HEK293T (cell line): ENCODE measurements around the gene DLX4.

ENCODE experiments used
- ARNT ChIP-seq: fragments of 450-650 bp; IDR thresholded peaks from 2 replicates; pipeline ENCODE4 v1.6.1; 2017; ENCODE audit warnings: mild to moderate bottlenecking
- BHLHE40 ChIP-seq: fragments of 450-650 bp; IDR thresholded peaks from 2 replicates; pipeline ENCODE4 v1.6.1; 2016; ENCODE audit warnings: mild to moderate bottlenecking, moderate library complexity, borderline replicate concordance
- CTBP1 ChIP-seq: fragments of 450-650 bp; IDR thresholded peaks from 2 replicates; pipeline ENCODE4 v1.6.1; 2016; ENCODE audit warnings: borderline replicate concordance
- ELF4 ChIP-seq: fragments of 450-650 bp; IDR thresholded peaks from 2 replicates; pipeline ENCODE4 v1.6.1; 2017; ENCODE audit warnings: antibody characterized with exemption
- FOXA1 ChIP-seq: fragments of 450-650 bp; IDR thresholded peaks from 2 replicates; pipeline ENCODE4 v1.6.1; 2016; ENCODE audit warnings: mild to moderate bottlenecking
- FOXK2 ChIP-seq: fragments of 450-650 bp; IDR thresholded peaks from 2 replicates; pipeline ENCODE4 v1.6.1; 2016; ENCODE audit warnings: mild to moderate bottlenecking
- FOXM1 ChIP-seq: fragments of 450-650 bp; IDR thresholded peaks from 2 replicates; pipeline ENCODE4 v1.6.1; 2017; ENCODE audit warnings: mild to moderate bottlenecking, borderline replicate concordance
- LEF1 ChIP-seq: fragments of 450-650 bp; IDR thresholded peaks from 2 replicates; pipeline ENCODE4 v1.6.1; 2017; ENCODE audit warnings: mild to moderate bottlenecking, borderline replicate concordance
- PKNOX1 ChIP-seq: fragments of 450-650 bp; IDR thresholded peaks from 2 replicates; pipeline ENCODE4 v1.6.1; 2016
- SP1 ChIP-seq: fragments of 450-650 bp; IDR thresholded peaks from 2 replicates; pipeline ENCODE4 v1.6.1; 2017
- SUZ12 ChIP-seq: fragments of 450-650 bp; IDR thresholded peaks from 2 replicates; pipeline ENCODE4 v1.6.1; 2016; ENCODE audit warnings: mild to moderate bottlenecking
- TARDBP ChIP-seq: fragments of 450-650 bp; IDR thresholded peaks from 2 replicates; pipeline ENCODE4 v1.6.1; 2016
- ZNF384 ChIP-seq: fragments of 450-650 bp; IDR thresholded peaks from 2 replicates; pipeline ENCODE4 v1.6.1; 2016

DNA sequence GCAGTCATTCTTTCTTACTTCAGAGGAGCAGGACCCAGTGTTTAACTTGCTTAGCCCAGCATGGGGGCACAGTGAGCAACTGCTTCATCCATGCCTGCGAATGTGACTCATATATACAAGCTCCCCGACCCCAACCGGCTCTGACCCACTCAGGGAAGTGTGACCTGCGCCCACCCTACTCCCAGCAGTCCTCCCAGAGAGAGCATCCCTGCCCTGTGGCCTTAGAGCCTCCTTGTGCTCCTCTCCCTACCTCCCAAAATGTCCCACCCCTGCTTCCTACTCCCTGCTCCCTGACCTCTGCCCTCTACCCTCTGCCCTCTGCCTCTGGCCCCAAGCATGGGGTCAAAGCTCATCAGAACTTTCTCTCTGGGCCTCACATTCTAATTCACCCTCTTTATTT, 46.9 kb upstream of the DLX4 start:
- TF ChIP-seq LEF1 (no peak), FOXK2 (no peak), TARDBP (no peak), BHLHE40 (no peak), ELF4 (no peak), SP1 (no peak), PKNOX1 (no peak), ZNF384 (no peak), FOXM1 (no peak), FOXA1 (no peak), SUZ12 (no peak), CTBP1 (no peak), ARNT (no peak)
